K562 (cell line): ENCODE results near the gene ZNF529. TPM values are rescaled to one million over a fixed set of nuclear protein-coding genes. Genes with fewer than 3 reads are reported as not detected.

Experiments used
- ATF6 ChIP-seq: sonication (generic); formaldehyde crosslinking; IDR thresholded peaks from 2 replicates; pipeline ENCODE4 v1.4.0; 2020; ENCODE audit warnings: mild to moderate bottlenecking, missing genetic modification reagents
- ETV6 ChIP-seq, 3 experiments: fragments of 150-350 bp in 1 of 3; sonication (generic) in 1 of 3; formaldehyde crosslinking in 1 of 3; IDR thresholded peaks; 2 replicates each; pipeline versions ENCODE4 v1.6.1 to v1.8.0; 2014 to 2022; ENCODE audit warnings: borderline replicate concordance in 2 of 3, low read depth in 2 of 3, antibody characterized with exemption in 1 of 3, low read length in 1 of 3, mild to moderate bottlenecking in 1 of 3, missing genetic modification reagents in 1 of 3
- FOXJ2 ChIP-seq: fragments of 200-800 bp; sonication (Bioruptor generic); IDR thresholded peaks from 2 replicates; pipeline ENCODE4 v1.6.1; 2016; ENCODE audit warnings: missing genetic modification characterization, missing compliant biosample characterization
- FUS ChIP-seq: fragments of 200-400 bp; formaldehyde crosslinking; optimal IDR thresholded peaks from 2 replicates; pipeline ENCODE3; 2017; ENCODE audit warnings: low read depth, low read length
- GTF2B ChIP-seq: IDR thresholded peaks from 2 replicates; pipeline ENCODE4 v1.6.1; 2011; ENCODE audit not compliant: insufficient read length; ENCODE audit errors: extremely low read depth
- GTF2E2 ChIP-seq: fragments of 200-800 bp; sonication (Bioruptor generic); IDR thresholded peaks from 2 replicates; pipeline ENCODE4 v1.6.1; 2016; ENCODE audit warnings: missing genetic modification characterization, missing compliant biosample characterization
- HBP1 ChIP-seq: fragments of 450-650 bp; formaldehyde crosslinking; IDR thresholded peaks from 2 replicates; pipeline ENCODE4 v1.4.0; 2022; ENCODE audit warnings: missing genetic modification characterization
- HEY1 ChIP-seq: fragments of 250-450 bp; sonication (Bioruptor Pico); IDR thresholded peaks from 2 replicates; pipeline ENCODE4 v1.5.0; 2020; ENCODE audit warnings: mild to moderate bottlenecking, moderate library complexity, borderline replicate concordance
- MYBL2 ChIP-seq, 2 experiments: fragments of 450-650 bp in 1 of 2; sonication (generic) in 1 of 2; formaldehyde crosslinking in 1 of 2; IDR thresholded peaks; 2 replicates each; pipeline versions ENCODE4 v1.6.1 to v1.8.1; 2017 to 2022; ENCODE audit warnings: borderline replicate concordance in 1 of 2, inconsistent platforms in 1 of 2, low read depth in 1 of 2, mild to moderate bottlenecking in 1 of 2, missing genetic modification reagents in 1 of 2, moderate library complexity in 1 of 2
- NCOR1 ChIP-seq: fragments of 450-650 bp; IDR thresholded peaks from 2 replicates; pipeline ENCODE4 v1.6.1; 2016; ENCODE audit warnings: mild to moderate bottlenecking, moderate library complexity
- NFRKB ChIP-seq: fragments of 450-650 bp; IDR thresholded peaks from 2 replicates; pipeline ENCODE4 v1.6.1; 2016; ENCODE audit warnings: low read depth
- NR2C2 ChIP-seq, 2 experiments: fragments of 200-800 bp in 1 of 2; sonication (Bioruptor generic) in 1 of 2; sonication (generic) in 1 of 2; formaldehyde crosslinking in 1 of 2; IDR thresholded peaks; 2 replicates each; pipeline versions ENCODE4 v1.6.1 to v1.8.0; 2016 to 2022; ENCODE audit warnings: mild to moderate bottlenecking in 1 of 2, missing compliant biosample characterization in 1 of 2, missing genetic modification characterization in 1 of 2, missing genetic modification reagents in 1 of 2
- NRF1 ChIP-seq, 2 experiments: fragments of 450-650 bp; IDR thresholded peaks in 1 of 2; conservative IDR thresholded peaks in 1 of 2; 2 replicates each; pipeline ENCODE4 v1.6.1; 2014; ENCODE audit warnings: mild to moderate bottlenecking in 2 of 2
- PPARD ChIP-seq: fragments of 250-450 bp; sonication (Bioruptor Pico); IDR thresholded peaks from 2 replicates; pipeline ENCODE4 v1.8.0; 2022; ENCODE audit warnings: inconsistent platforms, mild to moderate bottlenecking, moderate library complexity
- TBP ChIP-seq: optimal IDR thresholded peaks from 2 replicates; pipeline ENCODE3; 2011; ENCODE audit warnings: low read depth, low read length, improper control_type of control experiment
- TGIF2 ChIP-seq: sonication (generic); formaldehyde crosslinking; IDR thresholded peaks from 2 replicates; pipeline ENCODE4 v1.8.1; 2022; ENCODE audit warnings: mild to moderate bottlenecking, missing genetic modification reagents, moderate library complexity
- ZBTB8A ChIP-seq: fragments of 450-650 bp; IDR thresholded peaks from 2 replicates; pipeline ENCODE4 v1.6.1; 2018; ENCODE audit warnings: mild to moderate bottlenecking, moderate library complexity; ENCODE audit not compliant: partially characterized antibody
- ZFP30 ChIP-seq: fragments of 250-450 bp; sonication (Bioruptor Pico); IDR thresholded peaks from 2 replicates; pipeline ENCODE4 v1.8.0; 2022; ENCODE audit warnings: moderate library complexity, mild to moderate bottlenecking, inconsistent platforms, borderline replicate concordance
- ZNF184 ChIP-seq: sonication (generic); formaldehyde crosslinking; IDR thresholded peaks from 2 replicates; pipeline ENCODE4 v1.5.0; 2020; ENCODE audit warnings: missing genetic modification reagents
- ZNF384 ChIP-seq: IDR thresholded peaks from 2 replicates; pipeline ENCODE4 v1.6.1; 2012; ENCODE audit warnings: low read depth, low read length, improper control_type of control experiment
- polyA plus RNA-seq, 8 experiments: library from polyadenylated mRNA; depleted of rRNA in 4 of 8; stranded (reverse) in 5 of 8; unstranded in 3 of 8; fragments of >200 nt; fragmentation: Nextera tagmentation in 2 of 8; fragmentation: Illumina TruSeq in 1 of 8; extraction: Ambion mirVana in 2 of 8; extraction: Trizol in 1 of 8; gene quantifications; 2 replicates each; pipeline versions ENCODE4 v1.2.1 to v1.2.3, GENCODE V29; 2011 to 2014; ENCODE audit warnings: inconsistent platforms in 1 of 8, missing spikeins in 1 of 8
- total RNA-seq, 7 experiments: library from RNA; depleted of rRNA in 6 of 7; stranded (reverse); fragments of >200 nt in 6 of 7; fragmentation: Illumina TruSeq in 2 of 7; extraction: Trizol in 2 of 7; gene quantifications; 2 replicates each; pipeline versions ENCODE4 v1.2.1 to v1.2.3, GENCODE V29; 2011 to 2021; ENCODE audit warnings: low replicate concordance in 1 of 7
- TF ChIP-seq, protein P1 (sequence below), 2 experiments: fragments of 450-650 bp in 1 of 2; sonication (generic) in 1 of 2; formaldehyde crosslinking in 1 of 2; IDR thresholded peaks in 1 of 2; conservative IDR thresholded peaks in 1 of 2; 2 replicates each; pipeline versions ENCODE4 v1.6.1 to v1.8.1; 2016 to 2023; ENCODE audit warnings: mild to moderate bottlenecking in 2 of 2, moderate library complexity in 2 of 2, inconsistent platforms in 1 of 2, missing genetic modification reagents in 1 of 2

Gene ZNF529
- total and polyA plus RNA-seq, 9 of the 15 experiments (the other 6 are each of a cell fraction or from before 2014, with no cell fraction given) = 2.4 to 12.6 (median 6.3) TPM

GRCh38 chr19:36528194-36528920 is 44.7 kb downstream of the ZNF529 start, which contains the start of gene ZNF260 (continued):
- TF ChIP-seq HBP1 (CRISPR knock-in tag) (no peak), NR2C2 (CRISPR knock-in tag; IDR thresholded peaks at IDR 0.05) (peak; percentile 45), NR2C2 (tag; IDR thresholded peaks at IDR 0.05) (peak; percentile 94), NCOR1 (no peak), ETV6 (IDR thresholded peaks at IDR 0.05; ENCODE audit: borderline replicate concordance in 1 of 2, low read depth in 2 of 2, low read length in 1 of 2) (no peak), ETV6 (CRISPR knock-in tag; IDR thresholded peaks at IDR 0.05; ENCODE audit: borderline replicate concordance) (no peak), TBP (peak; percentile 91), FOXJ2 (peak; percentile 42; the same call in 1 of the 2 replicates), HEY1 (CRISPR knock-in tag) (no peak), ATF6 (0 out of 2 replicates have a peak, but pooled peaks have one; percentile 24), MYBL2 (IDR thresholded peaks at IDR 0.05; ENCODE audit: low read depth) (no peak), MYBL2 (CRISPR knock-in tag; IDR thresholded peaks at IDR 0.05; ENCODE audit: borderline replicate concordance) (no peak), NRF1 (conservative IDR thresholded peaks at IDR 0.05 in 1 of 2, IDR thresholded peaks at IDR 0.05 in 1 of 2) (peak; percentile 88 to 91), ZNF184 (CRISPR knock-in tag) (no peak), ZFP30 (CRISPR knock-in tag) (no peak), GTF2B (no peak), FUS (no peak), ZBTB8A (no peak), GTF2E2 (tag) (no peak; the same call in 1 of the 2 replicates), TGIF2 (CRISPR knock-in tag) (no peak), PPARD (CRISPR knock-in tag) (no peak), NFRKB (peak; percentile 88), ZNF384 (no peak)
- TF ChIP-seq, protein P1, sequence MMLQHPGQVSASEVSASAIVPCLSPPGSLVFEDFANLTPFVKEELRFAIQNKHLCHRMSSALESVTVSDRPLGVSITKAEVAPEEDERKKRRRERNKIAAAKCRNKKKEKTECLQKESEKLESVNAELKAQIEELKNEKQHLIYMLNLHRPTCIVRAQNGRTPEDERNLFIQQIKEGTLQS (IDR thresholded peaks at IDR 0.05) = peak; percentile 43; the same call in 1 of the 2 replicates
- TF ChIP-seq, protein P1 (CRISPR knock-in tag; conservative IDR thresholded peaks at IDR 0.05) = no peak
